ENCODE measurements around the gene SLC26A6. TPM values are rescaled to one million over a fixed set of nuclear protein-coding genes. Genes with fewer than 3 reads are reported as not detected.

Gene SLC26A6
- polyA plus RNA-seq, 1 donor (not counting 4 experiments of a cell fraction or from before 2014, with no cell fraction given) = 24.9 TPM

DNA sequence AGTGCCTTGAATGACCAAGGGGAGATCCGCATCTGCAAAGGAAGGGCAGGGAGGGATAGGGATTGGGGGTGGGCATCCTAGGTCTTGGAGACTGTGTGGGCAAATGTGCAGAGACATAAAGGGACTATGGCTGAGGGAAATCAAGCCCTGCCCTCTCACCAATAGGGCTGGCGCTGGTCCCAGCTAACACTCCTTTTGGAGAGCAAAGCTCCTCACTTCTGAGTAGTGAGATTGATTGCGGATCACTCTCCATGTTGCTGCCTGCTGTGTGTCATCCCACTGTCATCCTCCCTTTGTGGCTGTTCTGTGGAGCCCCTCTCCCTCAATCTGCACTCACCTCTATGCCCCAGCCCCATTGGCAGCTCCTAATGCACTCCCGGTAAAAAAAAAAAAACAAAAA, 29.7 kb upstream of the SLC26A6 start:
- H2AFZ ChIP-seq (ENCODE audit: control insufficient read depth, low read length) = no peak overlapping the region
- no peaks in the 10 kb centered on the region for H3K9me3 ChIP-seq (ENCODE audit: control insufficient read depth, low read depth, low read length)
- H3K9ac ChIP-seq (ENCODE audit: control insufficient read depth, extremely low read depth, insufficient read depth, low read length) = no peak overlapping the region
- peaks cover 15% of the 10 kb centered on the region for H3K27me3 ChIP-seq (ENCODE audit: control insufficient read depth, extremely low read depth, insufficient read depth, low read length)
- dilution Hi-C loops (cut with MboI; ENCODE audit: extremely low pct_ligation_motif_present, low sequenced_read_pairs) = no loop called here
- DNase-seq (ENCODE audit: low read depth, low spot score) (no peak), FAIRE-seq (no peak)
- H3K36me3 ChIP-seq (ENCODE audit: control insufficient read depth in 2 of 2, extremely low read depth in 1 of 2, insufficient read depth in 2 of 2, low read length in 2 of 2) = no peaks in the 10 kb centered on the region
- H3K79me2 ChIP-seq (ENCODE audit: control insufficient read depth, insufficient read depth, low read length) = no peaks in the 10 kb centered on the region
- H3K4me1 ChIP-seq (ENCODE audit: control insufficient read depth, extremely low read depth, insufficient read depth, low read length) = peaks cover 5% of the 10 kb centered on the region
- TF ChIP-seq EZH2 (IDR thresholded peaks at IDR 0.05; ENCODE audit: low read length) = no peak
- TF ChIP-seq, protein P1, sequence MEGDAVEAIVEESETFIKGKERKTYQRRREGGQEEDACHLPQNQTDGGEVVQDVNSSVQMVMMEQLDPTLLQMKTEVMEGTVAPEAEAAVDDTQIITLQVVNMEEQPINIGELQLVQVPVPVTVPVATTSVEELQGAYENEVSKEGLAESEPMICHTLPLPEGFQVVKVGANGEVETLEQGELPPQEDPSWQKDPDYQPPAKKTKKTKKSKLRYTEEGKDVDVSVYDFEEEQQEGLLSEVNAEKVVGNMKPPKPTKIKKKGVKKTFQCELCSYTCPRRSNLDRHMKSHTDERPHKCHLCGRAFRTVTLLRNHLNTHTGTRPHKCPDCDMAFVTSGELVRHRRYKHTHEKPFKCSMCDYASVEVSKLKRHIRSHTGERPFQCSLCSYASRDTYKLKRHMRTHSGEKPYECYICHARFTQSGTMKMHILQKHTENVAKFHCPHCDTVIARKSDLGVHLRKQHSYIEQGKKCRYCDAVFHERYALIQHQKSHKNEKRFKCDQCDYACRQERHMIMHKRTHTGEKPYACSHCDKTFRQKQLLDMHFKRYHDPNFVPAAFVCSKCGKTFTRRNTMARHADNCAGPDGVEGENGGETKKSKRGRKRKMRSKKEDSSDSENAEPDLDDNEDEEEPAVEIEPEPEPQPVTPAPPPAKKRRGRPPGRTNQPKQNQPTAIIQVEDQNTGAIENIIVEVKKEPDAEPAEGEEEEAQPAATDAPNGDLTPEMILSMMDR (optimal IDR thresholded peaks at IDR 0.05 in 1 of 3, IDR thresholded peaks at IDR 0.05 in 1 of 3, conservative IDR thresholded peaks at IDR 0.05 in 1 of 3; ENCODE audit: extremely low read depth in 1 of 3, insufficient read depth in 2 of 3, low read length in 3 of 3) = no peak
- no peaks in the 10 kb centered on the region for H3K9me1 ChIP-seq (ENCODE audit: control insufficient read depth, extremely low read depth, insufficient read depth, low read length)
- H3K4me3 ChIP-seq (ENCODE audit: control insufficient read depth in 2 of 3, extremely low read depth in 1 of 3, insufficient read depth in 2 of 3, low read depth in 1 of 3, low read length in 3 of 3) = no peak overlapping the region
- no peak overlapping the region for H3K27ac ChIP-seq (ENCODE audit: control insufficient read depth, insufficient read depth, low read length)
- no peaks in the 10 kb centered on the region for H4K20me1 ChIP-seq (ENCODE audit: control insufficient read depth, extremely low read depth, insufficient read depth, low read length)
- H3K4me2 ChIP-seq (ENCODE audit: control insufficient read depth, extremely low read depth, insufficient read depth, low read depth, low read length) = no peak overlapping the region

DNA sequence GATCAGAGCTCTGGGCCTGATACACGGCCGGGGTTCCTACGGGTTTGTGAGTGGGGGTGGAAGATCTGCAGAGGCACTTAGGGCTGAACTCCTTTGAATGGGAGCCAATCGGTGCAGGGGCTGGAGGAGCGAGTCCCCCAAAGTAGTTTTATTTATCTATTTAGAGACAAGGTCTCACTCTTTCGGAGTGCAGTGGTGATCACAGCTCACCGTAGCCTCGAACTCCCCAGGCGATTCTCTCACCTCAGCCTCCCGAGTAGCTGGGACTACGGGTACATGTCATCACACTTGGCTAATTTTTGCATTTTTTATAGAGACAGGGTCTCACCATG, 29.0 kb upstream of the SLC26A6 start:
- Histone ChIP-seq H3K4me3 (ENCODE audit: control insufficient read depth in 2 of 3, extremely low read depth in 1 of 3, insufficient read depth in 2 of 3, low read depth in 1 of 3, low read length in 3 of 3) (no peak overlapping the region), H3K79me2 (ENCODE audit: control insufficient read depth, insufficient read depth, low read length) (no peaks in the 10 kb centered on the region), H3K9ac (ENCODE audit: control insufficient read depth, extremely low read depth, insufficient read depth, low read length) (no peak overlapping the region), H3K27ac (ENCODE audit: control insufficient read depth, insufficient read depth, low read length) (peak overlapping the region; percentile 2), H3K9me1 (ENCODE audit: control insufficient read depth, extremely low read depth, insufficient read depth, low read length) (no peaks in the 10 kb centered on the region), H4K20me1 (ENCODE audit: control insufficient read depth, extremely low read depth, insufficient read depth, low read length) (no peaks in the 10 kb centered on the region), H3K27me3 (ENCODE audit: control insufficient read depth, extremely low read depth, insufficient read depth, low read length) (peaks cover 15% of the 10 kb centered on the region), H2AFZ (ENCODE audit: control insufficient read depth, low read length) (no peak overlapping the region), H3K36me3 (ENCODE audit: control insufficient read depth in 2 of 2, extremely low read depth in 1 of 2, insufficient read depth in 2 of 2, low read length in 2 of 2) (no peaks in the 10 kb centered on the region), H3K4me1 (ENCODE audit: control insufficient read depth, extremely low read depth, insufficient read depth, low read length) (peaks cover 5% of the 10 kb centered on the region), H3K4me2 (ENCODE audit: control insufficient read depth, extremely low read depth, insufficient read depth, low read depth, low read length) (peak overlapping the region; percentile 29), H3K9me3 (ENCODE audit: control insufficient read depth, low read depth, low read length) (no peaks in the 10 kb centered on the region)
- no peak for TF ChIP-seq EZH2 (IDR thresholded peaks at IDR 0.05; ENCODE audit: low read length)
- dilution Hi-C loops (cut with MboI; ENCODE audit: extremely low pct_ligation_motif_present, low sequenced_read_pairs) = no loop called here
- FAIRE-seq (no peak), DNase-seq (ENCODE audit: low read depth, low spot score) (no peak)

Measured in keratinocyte (primary cell).